ENCODE results near the gene TNK1.
A peak's percentile ranks its signal among the peaks of the same experiment; 100 is the strongest.
"Not testable (repeated sequence)": the region's sequence is repeated elsewhere in the genome, so short reads cannot be mapped to it uniquely, and the experiment has no call there.

Gene TNK1

DNA sequence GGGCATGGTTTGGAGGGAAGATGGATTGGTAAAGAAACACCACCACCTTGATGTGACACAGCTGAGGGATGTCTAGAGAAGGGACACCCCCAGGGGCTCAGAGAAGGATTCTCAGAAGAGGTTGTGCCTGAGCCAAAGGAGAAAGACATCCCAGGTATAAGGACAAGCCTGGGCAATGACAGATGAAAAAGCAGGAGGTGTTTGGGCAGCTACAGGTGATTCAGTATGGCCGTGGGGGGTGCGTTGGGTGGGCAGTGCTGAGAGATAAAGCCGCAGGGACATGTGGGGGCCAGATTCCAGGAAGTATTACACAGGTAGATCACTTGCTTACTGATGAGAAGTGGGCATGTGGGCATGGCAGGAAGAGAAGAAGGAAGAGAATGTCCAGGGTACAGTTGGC, 19.0 kb upstream of the TNK1 start:
- H3K4me1 Mint-ChIP-seq = no peaks in the 10 kb centered on the region
- H3K27ac Mint-ChIP-seq (ENCODE audit: low read depth) = no peak overlapping the region
- no peak overlapping the region for H3K4me3 Mint-ChIP-seq
- no peaks in the 10 kb centered on the region for H3K9me3 Mint-ChIP-seq
- peaks cover 12% of the 10 kb centered on the region for H3K27me3 Mint-ChIP-seq
- peaks cover 2% of the 10 kb centered on the region for H3K36me3 Mint-ChIP-seq (ENCODE audit: insufficient read depth)
- ATAC-seq (replicated peaks; ENCODE audit: extremely low read depth, poor library complexity, severe bottlenecking) (no peak), DNase-seq (ENCODE audit: low spot score in 2 of 2) (no peak)

DNA sequence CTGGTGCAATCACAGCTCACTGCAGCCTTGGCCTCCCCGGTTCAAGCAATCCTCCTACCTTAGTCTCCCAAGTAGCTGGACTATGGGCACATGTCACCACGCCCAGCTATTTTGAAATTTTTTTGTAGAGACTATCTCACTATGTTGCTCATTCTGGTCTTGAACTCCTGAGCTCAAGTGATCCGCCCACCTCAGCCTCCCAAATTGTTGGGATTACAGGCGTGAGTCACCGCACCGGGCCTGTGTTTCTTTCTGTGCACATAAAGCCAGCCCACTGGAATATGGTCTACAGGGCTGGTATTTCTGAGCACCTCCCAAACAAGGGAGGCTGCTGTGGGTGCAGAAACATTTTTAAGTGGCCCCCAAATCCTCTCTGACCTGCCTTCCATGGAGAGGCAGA, 17.6 kb upstream of the TNK1 start:
- DNase-seq (ENCODE audit: low spot score in 2 of 2) = no peak
- peaks cover 12% of the 10 kb centered on the region for H3K27me3 Mint-ChIP-seq
- H3K4me1 Mint-ChIP-seq = no peaks in the 10 kb centered on the region
- ATAC-seq (replicated peaks; ENCODE audit: extremely low read depth, poor library complexity, severe bottlenecking) = no peak
- no peak overlapping the region for H3K4me3 Mint-ChIP-seq
- no peaks in the 10 kb centered on the region for H3K9me3 Mint-ChIP-seq
- H3K36me3 Mint-ChIP-seq (ENCODE audit: insufficient read depth) = peaks cover 2% of the 10 kb centered on the region
- H3K27ac Mint-ChIP-seq (ENCODE audit: low read depth) = no peak overlapping the region

DNA sequence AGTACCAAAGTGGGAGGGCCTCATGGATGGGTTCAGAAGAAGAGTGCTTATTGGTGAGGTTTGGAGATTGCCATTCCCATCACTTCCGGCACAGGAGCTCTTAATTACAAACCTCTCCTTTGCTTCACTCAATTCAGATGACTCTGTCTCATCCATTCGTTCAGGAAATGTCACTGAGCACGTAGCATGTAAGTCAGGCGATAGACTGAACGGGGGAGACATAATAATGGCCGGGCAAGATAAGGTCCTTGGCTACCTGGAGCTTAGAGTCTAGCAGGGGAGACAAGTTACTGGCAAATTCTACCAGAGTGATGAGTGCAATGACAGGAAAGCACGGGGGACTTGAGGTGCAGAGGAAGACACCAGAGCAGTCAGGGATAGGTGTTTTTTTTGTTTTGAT, 14.9 kb upstream of the TNK1 start:
- H3K27ac Mint-ChIP-seq (ENCODE audit: low read depth); DNase-seq (ENCODE audit: low spot score in 2 of 2); H3K36me3 Mint-ChIP-seq (ENCODE audit: insufficient read depth); ATAC-seq (replicated peaks; ENCODE audit: extremely low read depth, poor library complexity, severe bottlenecking); H3K4me3 Mint-ChIP-seq; H3K9me3 Mint-ChIP-seq; H3K4me1 Mint-ChIP-seq: not testable (repeated sequence)
- peaks cover 12% of the 10 kb centered on the region for H3K27me3 Mint-ChIP-seq

- ATAC-seq (replicated peaks; ENCODE audit: extremely low read depth, poor library complexity, severe bottlenecking) (no peak), DNase-seq (ENCODE audit: low spot score in 2 of 2) (no peak)
- Mint-ChIP-seq H3K27me3 (peaks cover 3% of the 10 kb centered on the region), H3K4me1 (no peaks in the 10 kb centered on the region), H3K27ac (ENCODE audit: low read depth) (no peak overlapping the region), H3K36me3 (ENCODE audit: insufficient read depth) (no peaks in the 10 kb centered on the region), H3K9me3 (no peaks in the 10 kb centered on the region), H3K4me3 (no peak overlapping the region)
Measured at GRCh38 chr17:7367083-7367482, 13.8 kb upstream of the TNK1 start.

DNA sequence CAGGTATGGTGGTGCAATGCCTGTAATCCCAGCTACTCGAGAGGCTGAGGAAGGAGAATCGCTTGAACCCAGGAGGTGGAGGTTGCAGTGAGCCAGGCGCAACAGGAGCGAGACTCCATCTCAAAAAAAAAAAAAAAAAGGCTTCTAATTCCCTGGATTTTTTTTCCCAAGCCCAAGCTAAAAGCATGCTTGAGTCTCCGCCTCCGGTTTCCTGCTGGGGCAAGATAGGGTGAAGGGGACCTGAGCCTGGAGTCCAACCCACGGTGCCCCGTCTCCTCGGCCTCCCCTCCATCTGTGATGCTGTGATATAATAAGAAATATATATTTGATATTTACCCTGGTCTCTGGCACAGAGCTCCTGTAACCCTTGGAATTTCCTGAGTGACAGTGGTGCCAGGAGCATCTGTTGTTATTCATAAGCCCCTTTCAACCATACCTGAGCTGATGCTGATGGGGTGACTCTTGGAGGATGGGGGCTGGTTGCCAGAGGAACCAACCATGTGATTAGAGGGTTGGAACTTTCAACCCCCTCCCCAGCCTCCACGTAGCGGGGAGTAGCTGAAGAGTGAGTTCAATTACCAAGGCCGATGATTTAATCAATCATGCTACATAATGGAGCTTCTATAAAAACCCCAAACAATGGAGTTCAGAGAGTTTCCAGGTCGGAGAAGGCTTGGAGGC, 12.8 kb upstream of the TNK1 start:
- H3K27me3 Mint-ChIP-seq = no peaks in the 10 kb centered on the region
- no peak for DNase-seq (ENCODE audit: low spot score in 2 of 2)
- no peak for ATAC-seq (replicated peaks; ENCODE audit: extremely low read depth, poor library complexity, severe bottlenecking)
- no peaks in the 10 kb centered on the region for H3K9me3 Mint-ChIP-seq
- no peaks in the 10 kb centered on the region for H3K36me3 Mint-ChIP-seq (ENCODE audit: insufficient read depth)
- H3K4me3 Mint-ChIP-seq = no peak overlapping the region
- no peak overlapping the region for H3K27ac Mint-ChIP-seq (ENCODE audit: low read depth)
- no peaks in the 10 kb centered on the region for H3K4me1 Mint-ChIP-seq

- DNase-seq (ENCODE audit: low spot score in 2 of 2); ATAC-seq (replicated peaks; ENCODE audit: extremely low read depth, poor library complexity, severe bottlenecking); H3K27me3 Mint-ChIP-seq: not testable (repeated sequence)
Measured at GRCh38 chr17:7368599-7368994, 12.3 kb upstream of the TNK1 start.

GRCh38 chr17:7369825-7370224, 11.1 kb upstream of the TNK1 start:
- no peaks in the 10 kb centered on the region for H3K36me3 Mint-ChIP-seq (ENCODE audit: insufficient read depth)
- no peak for ATAC-seq (replicated peaks; ENCODE audit: extremely low read depth, poor library complexity, severe bottlenecking)
- H3K4me1 Mint-ChIP-seq = no peaks in the 10 kb centered on the region
- H3K27ac Mint-ChIP-seq (ENCODE audit: low read depth) = no peak overlapping the region
- no peak for DNase-seq (ENCODE audit: low spot score in 2 of 2)
- no peak overlapping the region for H3K4me3 Mint-ChIP-seq
- H3K9me3 Mint-ChIP-seq = no peaks in the 10 kb centered on the region
- H3K27me3 Mint-ChIP-seq = no peaks in the 10 kb centered on the region

More at GRCh38 chr17:7368599-7368994, 12.3 kb upstream of the TNK1 start:
- H3K27ac Mint-ChIP-seq (ENCODE audit: low read depth); H3K9me3 Mint-ChIP-seq; H3K36me3 Mint-ChIP-seq (ENCODE audit: insufficient read depth); H3K4me3 Mint-ChIP-seq; H3K4me1 Mint-ChIP-seq: not testable (repeated sequence)

- no peaks in the 10 kb centered on the region for H3K4me1 Mint-ChIP-seq
- H3K4me3 Mint-ChIP-seq = no peak overlapping the region
- H3K36me3 Mint-ChIP-seq (ENCODE audit: insufficient read depth) = no peaks in the 10 kb centered on the region
- ATAC-seq (replicated peaks; ENCODE audit: extremely low read depth, poor library complexity, severe bottlenecking) (no peak), DNase-seq (ENCODE audit: low spot score in 2 of 2) (no peak)
- no peaks in the 10 kb centered on the region for H3K27me3 Mint-ChIP-seq
- no peaks in the 10 kb centered on the region for H3K9me3 Mint-ChIP-seq
- H3K27ac Mint-ChIP-seq (ENCODE audit: low read depth) = no peak overlapping the region
Measured at GRCh38 chr17:7370853-7371252, 10.0 kb upstream of the TNK1 start.

GRCh38 chr17:7374353-7374752, 6.5 kb upstream of the TNK1 start:
- ATAC-seq (replicated peaks; ENCODE audit: extremely low read depth, poor library complexity, severe bottlenecking) (no peak), DNase-seq (ENCODE audit: low spot score in 2 of 2) (no peak)
- Mint-ChIP-seq H3K27ac (ENCODE audit: low read depth) (no peak overlapping the region), H3K4me3 (no peak overlapping the region), H3K9me3 (no peaks in the 10 kb centered on the region), H3K36me3 (ENCODE audit: insufficient read depth) (no peaks in the 10 kb centered on the region), H3K27me3 (peaks cover 7% of the 10 kb centered on the region), H3K4me1 (no peaks in the 10 kb centered on the region)

- H3K27ac Mint-ChIP-seq (ENCODE audit: low read depth) = no peak overlapping the region
- no peak overlapping the region for H3K4me3 Mint-ChIP-seq
- no peak for ATAC-seq (replicated peaks; ENCODE audit: extremely low read depth, poor library complexity, severe bottlenecking)
- peaks cover 31% of the 10 kb centered on the region for H3K27me3 Mint-ChIP-seq
- peaks cover 6% of the 10 kb centered on the region for H3K4me1 Mint-ChIP-seq
- no peak for DNase-seq (ENCODE audit: low spot score in 2 of 2)
- no peaks in the 10 kb centered on the region for H3K9me3 Mint-ChIP-seq
- H3K36me3 Mint-ChIP-seq (ENCODE audit: insufficient read depth) = no peaks in the 10 kb centered on the region
Measured at GRCh38 chr17:7379134-7379533, 1.8 kb upstream of the TNK1 start.

- no peak for DNase-seq (ENCODE audit: low spot score in 2 of 2)
- H3K27ac Mint-ChIP-seq (ENCODE audit: low read depth) = no peak overlapping the region
- H3K4me1 Mint-ChIP-seq = peaks cover 14% of the 10 kb centered on the region
- no peak overlapping the region for H3K4me3 Mint-ChIP-seq
- H3K27me3 Mint-ChIP-seq = peaks cover 31% of the 10 kb centered on the region
- no peak for ATAC-seq (replicated peaks; ENCODE audit: extremely low read depth, poor library complexity, severe bottlenecking)
- no peaks in the 10 kb centered on the region for H3K36me3 Mint-ChIP-seq (ENCODE audit: insufficient read depth)
- no peaks in the 10 kb centered on the region for H3K9me3 Mint-ChIP-seq
Measured at GRCh38 chr17:7380321-7380720, 568 bp upstream of the TNK1 start.

DNA sequence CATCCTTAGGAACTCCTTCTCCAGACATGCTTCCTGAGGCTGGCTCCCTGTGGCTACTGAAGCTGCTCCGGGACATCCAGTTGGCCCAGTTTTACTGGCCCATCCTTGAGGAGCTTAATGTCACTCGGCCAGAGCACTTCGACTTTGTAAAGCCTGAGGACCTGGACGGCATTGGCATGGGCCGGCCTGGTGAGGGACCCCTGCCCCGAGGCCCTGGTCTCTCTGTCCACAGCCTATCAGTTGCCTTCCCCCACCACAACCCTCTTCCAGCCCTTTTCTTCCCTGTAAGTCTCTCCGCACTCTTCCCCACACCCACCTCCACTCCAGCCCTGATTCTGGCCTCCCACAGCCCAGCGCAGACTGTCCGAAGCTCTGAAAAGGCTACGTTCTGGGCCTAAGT, 2.0 kb downstream of the TNK1 start:
- Mint-ChIP-seq H3K27ac (ENCODE audit: low read depth) (no peak overlapping the region), H3K9me3 (no peaks in the 10 kb centered on the region), H3K27me3 (peaks cover 31% of the 10 kb centered on the region), H3K4me3 (peak overlapping the region; percentile 81), H3K4me1 (peaks cover 14% of the 10 kb centered on the region), H3K36me3 (ENCODE audit: insufficient read depth) (no peaks in the 10 kb centered on the region)
- ATAC-seq (replicated peaks; ENCODE audit: extremely low read depth, poor library complexity, severe bottlenecking) (no peak), DNase-seq (ENCODE audit: low spot score in 2 of 2) (no peak)

DNA sequence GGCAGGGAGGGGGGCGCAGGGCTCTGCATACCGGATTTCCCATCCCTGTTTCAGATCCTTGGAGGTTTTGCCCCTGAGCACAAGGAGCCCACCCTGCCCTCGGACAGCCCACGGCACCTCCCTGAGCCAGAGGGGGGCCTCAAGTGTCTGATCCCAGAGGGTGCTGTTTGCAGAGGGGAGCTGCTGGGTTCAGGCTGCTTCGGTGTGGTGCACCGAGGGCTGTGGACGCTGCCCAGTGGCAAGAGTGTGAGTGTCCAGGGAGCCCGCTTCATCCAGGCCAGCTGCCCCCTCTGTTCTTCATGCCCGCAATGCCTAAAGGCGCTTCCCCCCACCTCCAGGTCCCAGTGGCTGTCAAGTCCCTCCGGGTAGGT, 2.5 kb downstream of the TNK1 start:
- Mint-ChIP-seq H3K9me3 (no peaks in the 10 kb centered on the region), H3K27me3 (peaks cover 31% of the 10 kb centered on the region), H3K27ac (ENCODE audit: low read depth) (no peak overlapping the region), H3K36me3 (ENCODE audit: insufficient read depth) (peaks cover under 1% of the 10 kb centered on the region), H3K4me3 (peak overlapping the region; percentile 81), H3K4me1 (peaks cover 14% of the 10 kb centered on the region)
- ATAC-seq (replicated peaks; ENCODE audit: extremely low read depth, poor library complexity, severe bottlenecking) = no peak
- DNase-seq (ENCODE audit: low spot score in 2 of 2) = no peak

Measured in central memory CD8-positive, alpha-beta T cell (primary cell).